K562 (cell line): ENCODE data around the gene SFSWAP. TPM values are rescaled to one million over a fixed set of nuclear protein-coding genes. Genes with fewer than 3 reads are reported as not detected.
A peak's percentile ranks its signal among the peaks of the same experiment; 100 is the strongest.

ENCODE experiments used
- ATAC-seq: fragments of 200-7000 bp; cut with Tn5 transposase; 3 replicates; pipeline ENCODE4 v1.9.1; 2020; ENCODE audit warnings: moderate library complexity
- BruUV-seq: library from RNA; stranded (reverse); fragments of 400-500 nt; replicated peaks from 2 replicates; lab custom pipeline; 2021; lab: Mats Ljungman, UMichigan
- CTCF ChIA-PET: fragments of 300-600 bp; formaldehyde crosslinking; extraction: SDS; loops from one replicate; lab custom pipeline; 2021; ENCODE audit warnings: low intra/inter-chr PET ratio; lab: Yijun Ruan, JAX
- POLR2A ChIA-PET: fragments of 300-600, 350-650 bp; sonication (Branson Sonifier 250); formaldehyde crosslinking; extraction: SDS; loops from one replicate; lab custom pipeline; 2021; ENCODE audit warnings: antibody characterized with exemption, inconsistent platforms; lab: Yijun Ruan, JAX
- DNase-seq, 4 experiments: peaks; one replicate each; pipeline versions ENCODE4 v3.0.0 to v3.0.0-alpha.2; 2011 to 2018; ENCODE audit warnings: low spot score in 3 of 4, mixed read lengths in 3 of 4; ENCODE audit errors: extremely low read depth in 1 of 4
- FAIRE-seq: peaks from 2 replicates; lab custom pipeline; 2011; peaks lifted over from hg19 to GRCh38; lab: Jason Lieb, UNC
- H2AFZ ChIP-seq: 2 replicates; pipeline ENCODE4 v1.6.0; 2011; ENCODE audit warnings: low read depth, low read length, control low read depth, inconsistent platforms
- H3K27ac ChIP-seq: fragments of 200-600 bp; 3 replicates; pipeline ENCODE4 v1.8.0; 2011; ENCODE audit warnings: low read depth, mild to moderate bottlenecking, control low read depth, inconsistent platforms, low read length, moderate library complexity, mixed read lengths; ENCODE audit errors: extremely low read depth
- H3K27me3 ChIP-seq, 2 experiments: fragments of 300-600 bp in 1 of 2; 2 replicates in 1 of 2; 3 replicates in 1 of 2; pipeline versions ENCODE4 v1.6.0 to v1.8.0; 2011; ENCODE audit warnings: inconsistent platforms in 2 of 2, low read length in 2 of 2, mild to moderate bottlenecking in 1 of 2, mixed read lengths in 1 of 2, moderate library complexity in 1 of 2; ENCODE audit not compliant: control insufficient read depth in 2 of 2, insufficient read depth in 2 of 2
- H3K36me3 ChIP-seq: fragments of 300-600 bp; 3 replicates; pipeline ENCODE4 v1.8.0; 2011; ENCODE audit warnings: mild to moderate bottlenecking, low read length, inconsistent platforms; ENCODE audit not compliant: control insufficient read depth, insufficient read depth
- H3K4me1 ChIP-seq, 2 experiments: fragments of 200-600 bp in 1 of 2; replicated peaks in 1 of 2; 2 replicates in 1 of 2; 3 replicates in 1 of 2; pipeline versions ENCODE4 v1.5.1 to v1.8.0; 2011; ENCODE audit warnings: inconsistent platforms in 2 of 2, low read length in 2 of 2, mild to moderate bottlenecking in 1 of 2, mixed read lengths in 1 of 2, moderate library complexity in 1 of 2; ENCODE audit not compliant: control insufficient read depth in 2 of 2, insufficient read depth in 2 of 2
- H3K4me2 ChIP-seq: 2 replicates; pipeline ENCODE4 v1.6.1; 2011; ENCODE audit warnings: low read length, control low read depth, inconsistent platforms, mixed read lengths; ENCODE audit not compliant: insufficient read depth
- H3K4me3 ChIP-seq: fragments of 200-600 bp; sonication (generic), shearing (Covaris generic); 2 replicates; pipeline ENCODE4 v1.5.1; 2016; ENCODE audit warnings: control low read depth, inconsistent platforms
- H3K79me2 ChIP-seq: fragments of 200-600 bp; 3 replicates; pipeline ENCODE4 v1.8.0; 2011; ENCODE audit warnings: low read length, inconsistent platforms; ENCODE audit not compliant: control insufficient read depth, insufficient read depth
- H3K9ac ChIP-seq, 2 experiments: 2 replicates each; pipeline versions ENCODE4 v1.6.0 to v1.6.1; 2011; ENCODE audit warnings: low read depth in 2 of 2, low read length in 2 of 2, control low read depth in 1 of 2, inconsistent platforms in 1 of 2, mild to moderate bottlenecking in 1 of 2, mixed read lengths in 1 of 2; ENCODE audit not compliant: insufficient read depth in 1 of 2
- H3K9me1 ChIP-seq: one replicate; pipeline ENCODE4 v1.6.0; 2011; ENCODE audit warnings: inconsistent platforms, mild to moderate bottlenecking, low read length, moderate library complexity; ENCODE audit not compliant: control insufficient read depth, insufficient read depth
- H3K9me3 ChIP-seq: replicated peaks from 2 replicates; pipeline ENCODE4 v1.5.1; 2011; ENCODE audit warnings: low read depth, low read length, inconsistent platforms; ENCODE audit not compliant: control insufficient read depth, insufficient read depth
- H4K20me1 ChIP-seq: replicated peaks from 2 replicates; pipeline ENCODE4 v1.6.1; 2011; ENCODE audit warnings: low read length, inconsistent platforms, mixed read lengths; ENCODE audit not compliant: control insufficient read depth, insufficient read depth
- BRD9 ChIP-seq: fragments of 450-650 bp; IDR thresholded peaks from 2 replicates; pipeline ENCODE4 v1.6.1; 2018; ENCODE audit warnings: low read depth; ENCODE audit not compliant: partially characterized antibody
- HMBOX1 ChIP-seq: sonication (generic); IDR thresholded peaks from 2 replicates; pipeline ENCODE4 v1.6.1; 2016
- MCM5 ChIP-seq: fragments of 450-650 bp; IDR thresholded peaks from 2 replicates; pipeline ENCODE4 v1.6.1; 2016; ENCODE audit warnings: low read depth
- MLX ChIP-seq, 2 experiments: fragments of 450-650 bp in 1 of 2; sonication (generic) in 1 of 2; formaldehyde crosslinking; conservative IDR thresholded peaks; 2 replicates each; pipeline versions ENCODE4 v1.4.0 to v1.8.1; 2020 to 2022; ENCODE audit warnings: mild to moderate bottlenecking in 1 of 2, missing genetic modification reagents in 1 of 2
- RREB1 ChIP-seq: fragments of 250-450 bp; sonication (Bioruptor Pico); IDR thresholded peaks from 2 replicates; pipeline ENCODE4 v1.4.0; 2020
- TAL1 ChIP-seq: fragments of 450-650 bp; IDR thresholded peaks from 2 replicates; pipeline ENCODE4 v1.6.1; 2016; ENCODE audit warnings: mild to moderate bottlenecking
- ZBTB26 ChIP-seq: fragments of 450-650 bp; formaldehyde crosslinking; IDR thresholded peaks from 2 replicates; pipeline ENCODE4 v1.4.0; 2022; ENCODE audit warnings: missing genetic modification characterization
- ZEB2 ChIP-seq: fragments of 450-650 bp; IDR thresholded peaks from 2 replicates; pipeline ENCODE4 v1.6.1; 2016
- ZNF395 ChIP-seq: fragments of 200-800 bp; sonication (Bioruptor generic); IDR thresholded peaks from 2 replicates; pipeline ENCODE4 v1.6.1; 2017; ENCODE audit warnings: missing genetic modification characterization, missing compliant biosample characterization
- ZNF431 ChIP-seq: sonication (generic); formaldehyde crosslinking; IDR thresholded peaks from 2 replicates; pipeline ENCODE4 v1.8.0; 2022; ENCODE audit warnings: mild to moderate bottlenecking, missing genetic modification reagents
- WGBS: fragments of 100-300 bp; shearing (Covaris generic); methylation state at CpG from one replicate; pipeline ENCODE4 v1.1.6; 2016; ENCODE audit warnings: low coverage, mixed read lengths; ENCODE audit not compliant: insufficient coverage; ENCODE audit errors: missing lambda C conversion rate; 5-methylcytosine and 5-hydroxymethylcytosine counted together
- in situ Hi-C: fragments of 300-500 bp; cut with MboI; formaldehyde crosslinking; loops from 4 replicates; pipeline ENCODE4 v1.15.0; 2018; ENCODE audit warnings: inconsistent platforms, mixed read lengths
- intact Hi-C: fragments of 100-400 bp; cut with micrococcal nuclease; formaldehyde crosslinking; loops from 2 replicates; pipeline ENCODE4 v1.14.2; 2022
- polyA plus RNA-seq, 8 experiments: library from polyadenylated mRNA; depleted of rRNA in 4 of 8; stranded (reverse) in 5 of 8; unstranded in 3 of 8; fragments of >200 nt; fragmentation: Nextera tagmentation in 2 of 8; fragmentation: Illumina TruSeq in 1 of 8; extraction: Ambion mirVana in 2 of 8; extraction: Trizol in 1 of 8; gene quantifications; 2 replicates each; pipeline versions ENCODE4 v1.2.1 to v1.2.3, GENCODE V29; 2011 to 2014; ENCODE audit warnings: inconsistent platforms in 1 of 8, missing spikeins in 1 of 8
- total RNA-seq, 7 experiments: library from RNA; depleted of rRNA in 6 of 7; stranded (reverse); fragments of >200 nt in 6 of 7; fragmentation: Illumina TruSeq in 2 of 7; extraction: Trizol in 2 of 7; gene quantifications; 2 replicates each; pipeline versions ENCODE4 v1.2.1 to v1.2.3, GENCODE V29; 2011 to 2021; ENCODE audit warnings: low replicate concordance in 1 of 7

Gene SFSWAP
- total and polyA plus RNA-seq, 9 of the 15 experiments (the other 6 are each of a cell fraction or from before 2014, with no cell fraction given): 2.4 to 60.4 (median 32.6) TPM

GRCh38 chr12:131688131-131688844, 22.6 kb upstream of the SFSWAP start:
- POLR2A ChIA-PET: interaction anchor here (0.6 kb wide), 1 partner anchor 216 kb away, joined by 4 read pairs; no protein-coding TSS in a partner anchor
- CTCF ChIA-PET: no interaction called here
- FAIRE-seq (peak; percentile 37), DNase-seq (no peak), ATAC-seq (no peak)
- Histone ChIP-seq H3K27ac (no peak overlapping the region), H3K9me1 (no peaks in the 10 kb centered on the region), H3K9ac (no peak overlapping the region), H3K27me3 (peaks cover 17 to 39% of the 10 kb centered on the region in 2 experiments), H3K4me2 (no peak overlapping the region), H4K20me1 (no peaks in the 10 kb centered on the region), H2AFZ (no peak overlapping the region), H3K36me3 (no peaks in the 10 kb centered on the region), H3K9me3 (peaks cover 6% of the 10 kb centered on the region), H3K79me2 (no peaks in the 10 kb centered on the region), H3K4me3 (no peak overlapping the region), H3K4me1 (peaks cover 0 to 15% of the 10 kb centered on the region in 2 experiments; a peak in 2 of 5 replicates)
- intact Hi-C loops: no loop called here
- TF ChIP-seq HMBOX1 (peak; percentile 98), RREB1 (no peak), BRD9 (peak; percentile 73), ZNF395 (CRISPR knock-in tag) (no peak), TAL1 (no peak), ZNF431 (no peak), ZBTB26 (0 out of 2 replicates have a peak, but pooled peaks have one; percentile 12), ZEB2 (no peak), MLX (CRISPR knock-in tag; conservative IDR thresholded peaks at IDR 0.05) (no peak), MCM5 (no peak)
- in situ Hi-C loops: no loop called here
- WGBS: 3% methylated on average over 3 of the region's 3 CpGs
- no TSS peak for BruUV-seq
